GM13976 (cell line): Measurements from ENCODE around the gene PPARA.
"Not testable (repeated sequence)": the region's sequence is repeated elsewhere in the genome, so short reads cannot be mapped to it uniquely, and the experiment has no call there.

Experiments
- DNase-seq: peaks from one replicate; pipeline ENCODE4 v3.0.0; 2012; ENCODE audit warnings: low spot score
- in situ Hi-C: fragments of 300-500 bp; cut with MboI; formaldehyde crosslinking; loops from one replicate; pipeline ENCODE4 v1.12.0; 2022; ENCODE audit warnings: low sequenced_read_pairs, mixed read lengths, inconsistent platforms; ENCODE audit not compliant: unreplicated experiment
- TF ChIP-seq, protein P1 (sequence below): IDR thresholded peaks from 2 replicates; pipeline ENCODE4 v1.5.1; 2012; ENCODE audit warnings: borderline replicate concordance, mild to moderate bottlenecking; ENCODE audit not compliant: insufficient read depth; ENCODE audit errors: extremely low read depth, missing control alignments, control extremely low read depth

The PPARA gene

DNA sequence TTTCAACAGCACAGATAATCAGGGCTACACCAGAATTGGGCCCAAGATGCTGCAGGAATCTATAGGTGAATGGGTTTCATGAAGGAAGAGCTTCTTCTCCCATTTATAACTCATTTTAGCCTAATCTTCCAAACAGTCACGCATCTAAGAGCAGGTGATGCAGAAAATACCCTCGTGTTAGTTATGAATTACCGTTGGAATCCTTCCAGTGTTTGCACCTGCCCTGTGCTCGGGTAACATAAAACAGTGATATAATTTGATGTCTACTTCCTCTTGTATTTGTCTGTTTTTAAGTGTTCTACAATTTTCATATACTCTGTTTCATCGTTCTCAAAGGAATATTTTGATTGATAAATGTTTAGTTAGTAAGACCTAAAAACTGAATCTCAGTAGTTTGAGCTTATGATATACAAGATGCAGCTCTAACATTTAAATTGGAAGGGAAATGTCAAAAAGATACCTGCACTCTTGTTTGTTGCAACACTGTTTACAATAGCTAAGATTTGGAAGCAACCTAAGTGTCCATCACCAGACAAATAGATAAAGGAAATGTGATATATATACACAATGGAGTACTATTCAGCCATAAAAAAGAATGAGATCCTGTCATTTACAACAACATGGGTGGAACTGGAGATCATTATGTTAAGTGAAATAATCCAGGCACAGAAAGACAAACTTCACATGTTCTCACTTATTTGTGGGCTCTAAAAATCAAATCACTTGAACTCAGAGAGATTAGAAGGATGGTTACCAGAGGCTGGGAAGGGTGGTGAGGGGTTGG, 42.1 kb downstream of the PPARA start:
- no peak for DNase-seq
- in situ Hi-C loops: no loop called here
- TF ChIP-seq, protein P1, sequence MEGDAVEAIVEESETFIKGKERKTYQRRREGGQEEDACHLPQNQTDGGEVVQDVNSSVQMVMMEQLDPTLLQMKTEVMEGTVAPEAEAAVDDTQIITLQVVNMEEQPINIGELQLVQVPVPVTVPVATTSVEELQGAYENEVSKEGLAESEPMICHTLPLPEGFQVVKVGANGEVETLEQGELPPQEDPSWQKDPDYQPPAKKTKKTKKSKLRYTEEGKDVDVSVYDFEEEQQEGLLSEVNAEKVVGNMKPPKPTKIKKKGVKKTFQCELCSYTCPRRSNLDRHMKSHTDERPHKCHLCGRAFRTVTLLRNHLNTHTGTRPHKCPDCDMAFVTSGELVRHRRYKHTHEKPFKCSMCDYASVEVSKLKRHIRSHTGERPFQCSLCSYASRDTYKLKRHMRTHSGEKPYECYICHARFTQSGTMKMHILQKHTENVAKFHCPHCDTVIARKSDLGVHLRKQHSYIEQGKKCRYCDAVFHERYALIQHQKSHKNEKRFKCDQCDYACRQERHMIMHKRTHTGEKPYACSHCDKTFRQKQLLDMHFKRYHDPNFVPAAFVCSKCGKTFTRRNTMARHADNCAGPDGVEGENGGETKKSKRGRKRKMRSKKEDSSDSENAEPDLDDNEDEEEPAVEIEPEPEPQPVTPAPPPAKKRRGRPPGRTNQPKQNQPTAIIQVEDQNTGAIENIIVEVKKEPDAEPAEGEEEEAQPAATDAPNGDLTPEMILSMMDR: no peak

DNA sequence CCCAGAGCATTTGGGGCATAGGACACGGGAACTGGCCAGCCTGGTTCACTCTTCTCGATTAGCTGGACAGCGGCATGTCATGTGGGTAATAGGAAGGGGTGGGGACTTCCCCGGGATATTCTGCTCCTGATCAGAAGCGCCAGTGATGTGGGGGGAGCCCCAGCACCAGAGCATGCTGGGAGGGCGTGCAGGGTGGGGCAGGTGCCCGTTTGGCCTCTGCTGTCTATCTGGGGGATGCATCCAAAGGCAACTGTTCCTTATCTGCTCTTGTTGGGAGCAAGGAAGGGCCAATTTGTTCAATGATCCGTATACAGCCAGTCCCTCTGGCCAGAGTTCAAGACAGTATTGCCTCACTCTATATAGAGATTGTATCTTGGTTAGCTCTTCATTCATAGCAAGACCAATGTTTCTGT, 43.6 kb downstream of the PPARA start:
- TF ChIP-seq, protein P1: no peak
- in situ Hi-C loops: no loop called here
- DNase-seq: no peak

DNA sequence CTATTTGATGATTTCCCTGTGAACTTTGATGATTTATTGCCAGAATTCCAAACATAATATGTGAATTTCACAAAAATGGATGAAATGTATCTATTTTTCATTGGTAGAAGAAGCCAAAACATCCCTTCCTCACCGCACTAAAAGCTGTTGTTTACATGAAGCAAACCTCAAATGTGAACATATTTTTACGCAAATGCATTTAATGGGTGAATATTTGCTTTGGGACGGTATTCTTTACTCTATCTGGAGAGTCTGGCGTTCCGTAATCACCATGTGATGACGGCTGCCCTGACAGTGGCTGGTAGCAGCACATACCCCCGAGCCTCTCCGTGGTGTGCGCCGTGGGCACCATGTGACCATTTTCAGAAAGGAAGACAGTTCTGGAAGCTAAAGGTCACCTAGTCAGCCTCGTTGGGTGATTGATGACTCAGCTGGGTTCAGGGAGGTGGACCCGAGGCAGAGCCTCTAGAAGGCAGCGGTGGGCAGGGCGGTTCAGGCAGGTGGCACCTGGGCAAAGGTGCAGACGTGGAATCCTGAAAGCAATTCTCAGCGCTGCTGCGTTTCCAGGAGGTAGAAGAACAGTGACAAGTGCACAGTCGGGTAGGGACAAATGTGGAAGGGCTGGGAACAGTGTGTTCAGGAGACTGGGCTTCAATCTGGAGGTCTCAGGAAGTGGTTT, 45.3 kb downstream of the PPARA start:
- TF ChIP-seq, protein P1: no peak
- in situ Hi-C loops: no loop called here
- DNase-seq: no peak

- in situ Hi-C loops: no loop called here
- no peak for DNase-seq
- TF ChIP-seq, protein P1: no peak
Measured at GRCh38 chr22:46196278-46196677, 46.0 kb downstream of the PPARA start.

DNA sequence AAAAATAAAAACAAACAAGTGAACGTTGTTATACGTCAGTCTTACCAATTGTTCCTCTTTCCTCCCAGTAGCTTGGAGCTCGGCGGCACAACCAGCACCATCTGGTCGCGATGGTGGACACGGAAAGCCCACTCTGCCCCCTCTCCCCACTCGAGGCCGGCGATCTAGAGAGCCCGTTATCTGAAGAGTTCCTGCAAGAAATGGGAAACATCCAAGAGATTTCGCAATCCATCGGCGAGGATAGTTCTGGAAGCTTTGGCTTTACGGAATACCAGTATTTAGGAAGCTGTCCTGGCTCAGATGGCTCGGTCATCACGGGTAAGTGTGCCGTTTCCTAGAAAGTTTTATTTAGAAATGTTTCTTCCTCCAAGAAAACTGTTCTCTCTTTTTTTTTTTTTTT, 47.9 kb downstream of the PPARA start:
- in situ Hi-C loops: no loop called here
- DNase-seq: no peak
- TF ChIP-seq, protein P1: no peak

GRCh38 chr22:46198806-46199205, 48.5 kb downstream of the PPARA start:
- DNase-seq, in situ Hi-C loops: not testable (repeated sequence)
